ENCODE results near the gene USP12.
A peak's percentile ranks its signal among the peaks of the same experiment; 100 is the strongest.

The USP12 gene

DNA sequence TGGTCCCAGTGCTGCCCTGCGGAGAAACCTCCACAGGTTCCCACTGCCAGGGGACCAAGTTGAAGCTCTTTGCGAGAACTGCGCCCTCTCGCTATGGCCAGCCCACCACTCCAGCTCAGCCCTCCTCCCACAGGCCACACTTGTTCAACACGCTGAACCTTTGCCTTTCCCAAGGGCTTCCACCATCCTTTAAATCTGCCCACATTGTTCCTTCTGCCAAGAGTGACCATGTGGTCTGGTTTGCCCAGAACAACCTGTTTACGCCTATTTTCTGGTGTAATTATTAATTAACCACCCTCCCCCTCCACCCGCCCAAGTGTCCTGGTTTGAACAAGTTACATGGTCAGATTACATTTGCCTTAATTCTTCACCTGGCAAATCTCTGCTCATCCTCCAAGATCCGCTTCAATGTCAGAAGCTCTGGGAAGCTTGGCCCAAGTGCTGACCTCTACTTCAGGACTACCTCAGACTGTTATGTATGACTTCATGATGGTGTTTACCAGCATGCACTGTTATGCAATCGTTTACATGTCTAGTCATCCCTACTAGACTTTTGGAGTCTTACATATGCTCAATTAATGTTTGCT lies 12.0 kb upstream of the USP12 start:
- DNase-seq = no peak

- DNase-seq = no peak
These were observed 11.4 kb upstream of the USP12 start for GRCh38 chr13:27182844-27183497.

DNA sequence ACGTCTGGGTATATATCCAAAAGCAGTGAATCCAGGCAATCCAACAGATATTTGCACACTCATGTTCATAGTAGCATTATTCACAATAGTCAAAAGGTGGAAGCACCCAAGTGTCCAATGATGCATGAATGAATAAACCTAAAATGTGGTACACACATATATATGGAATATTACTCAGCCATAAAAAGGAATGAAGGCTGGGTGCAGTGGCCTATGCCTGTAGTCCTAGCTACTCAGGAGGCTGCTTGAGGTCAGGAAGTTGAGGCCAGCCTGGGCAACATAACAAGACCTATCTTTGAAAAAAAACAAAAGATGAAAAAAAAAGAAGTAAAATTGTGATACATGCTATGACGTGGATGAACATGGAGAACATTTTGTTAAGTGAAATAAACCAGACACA lies 10.4 kb upstream of the USP12 start:
- DNase-seq = no peak

- no peak for DNase-seq
These were observed 6.2 kb upstream of the USP12 start for GRCh38 chr13:27177852-27178251.

GRCh38 chr13:27176470-27177410 lies 5.1 kb upstream of the USP12 start:
- DNase-seq = no peak

- no peak for DNase-seq
These were observed 3.3 kb upstream of the USP12 start for GRCh38 chr13:27174766-27175455.

GRCh38 chr13:27172495-27172842 lies 858 bp upstream of the USP12 start:
- no peak for DNase-seq

DNA sequence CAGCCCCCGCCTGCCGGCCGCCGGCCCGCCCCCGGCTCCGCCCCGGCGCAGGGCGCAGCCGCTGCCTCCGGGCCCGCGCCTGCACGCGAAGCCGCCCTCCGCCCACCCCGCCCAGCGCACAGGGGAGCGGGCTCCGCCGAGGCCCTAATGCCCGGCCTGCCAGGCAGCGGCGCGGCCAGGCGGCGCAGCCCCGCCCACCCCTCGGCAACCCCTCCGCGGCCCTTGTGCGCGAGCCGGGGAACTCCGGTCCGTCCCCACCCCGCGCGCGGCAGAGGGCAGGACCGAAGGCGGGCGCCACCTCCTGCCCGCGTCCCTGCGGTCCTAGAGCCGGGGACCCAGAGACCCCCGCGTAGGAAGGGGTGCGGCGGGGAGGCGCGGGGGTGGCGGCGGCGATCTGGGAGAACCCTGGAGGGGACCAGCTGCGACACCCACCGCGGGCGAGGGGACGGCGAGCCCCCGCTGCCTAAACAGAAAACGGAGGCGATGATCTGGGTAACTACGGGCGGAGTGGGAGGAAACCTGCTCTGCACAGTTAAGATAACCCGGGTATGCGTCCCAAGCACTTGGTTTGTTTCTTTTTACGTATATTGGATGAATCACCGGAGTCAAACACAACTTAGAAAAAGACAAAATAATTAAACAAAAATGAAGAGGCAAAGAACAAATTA lies 350 bp upstream of the USP12 start:
- peak; percentile 44 for DNase-seq

- no peak for DNase-seq
These were observed 931 bp downstream of the USP12 start for GRCh38 chr13:27170516-27171243.

DNA sequence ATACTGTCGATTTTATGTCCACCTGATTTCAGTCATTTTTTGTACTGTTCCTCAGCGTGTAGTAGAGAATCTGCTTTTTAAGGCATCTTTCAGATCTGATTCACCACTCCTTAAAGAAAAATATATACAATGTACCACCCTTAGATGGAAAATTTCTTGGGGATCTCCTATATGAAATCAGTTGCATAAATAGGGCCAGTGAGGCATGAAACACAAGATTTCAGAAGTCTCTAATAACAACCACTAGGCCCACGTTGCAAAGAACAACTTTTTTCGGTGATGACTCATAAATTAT lies 1.4 kb downstream of the USP12 start:
- no peak for DNase-seq

GRCh38 chr13:27168906-27169657 lies 2.5 kb downstream of the USP12 start:
- no peak for DNase-seq

DNA sequence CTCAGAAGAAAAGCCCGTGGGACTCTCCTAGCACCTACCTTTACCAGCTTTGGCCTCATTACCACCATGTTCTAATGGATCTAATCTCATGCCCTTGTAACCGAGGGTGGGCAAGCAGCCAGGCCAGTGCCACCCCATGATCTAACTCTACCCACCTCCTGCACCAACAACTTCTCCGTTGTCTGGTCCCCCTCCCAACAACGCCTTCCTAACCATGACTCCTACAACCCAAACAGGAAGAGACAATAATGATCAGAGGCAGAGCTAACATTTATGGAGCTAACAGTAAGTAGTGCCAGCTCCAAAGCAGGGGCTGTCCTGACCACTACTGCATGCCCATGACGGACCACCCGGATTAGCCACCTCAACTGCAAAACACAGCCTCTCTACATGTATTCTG lies 3.5 kb downstream of the USP12 start:
- no peak for DNase-seq

- DNase-seq = no peak
These were observed 5.3 kb downstream of the USP12 start for GRCh38 chr13:27166313-27166712.

DNA sequence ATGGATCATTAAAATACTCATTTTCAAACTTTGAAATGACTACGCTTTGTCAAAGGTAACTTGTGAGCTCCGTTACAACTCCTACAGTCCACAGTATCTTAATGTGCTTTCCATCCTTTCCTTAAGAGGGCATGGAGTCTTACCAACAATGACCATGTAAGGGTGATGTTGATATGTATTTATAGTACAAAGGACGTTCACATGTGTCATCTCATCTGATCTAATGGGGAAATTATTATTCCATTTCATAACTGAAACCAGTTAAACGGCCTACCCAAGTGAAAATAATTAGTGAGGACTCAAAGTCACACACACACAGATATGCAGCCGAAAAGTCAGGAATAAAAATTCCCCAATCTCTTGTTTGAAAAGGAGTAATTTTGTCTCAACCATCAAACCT lies 9.6 kb downstream of the USP12 start:
- no peak for DNase-seq

DNA sequence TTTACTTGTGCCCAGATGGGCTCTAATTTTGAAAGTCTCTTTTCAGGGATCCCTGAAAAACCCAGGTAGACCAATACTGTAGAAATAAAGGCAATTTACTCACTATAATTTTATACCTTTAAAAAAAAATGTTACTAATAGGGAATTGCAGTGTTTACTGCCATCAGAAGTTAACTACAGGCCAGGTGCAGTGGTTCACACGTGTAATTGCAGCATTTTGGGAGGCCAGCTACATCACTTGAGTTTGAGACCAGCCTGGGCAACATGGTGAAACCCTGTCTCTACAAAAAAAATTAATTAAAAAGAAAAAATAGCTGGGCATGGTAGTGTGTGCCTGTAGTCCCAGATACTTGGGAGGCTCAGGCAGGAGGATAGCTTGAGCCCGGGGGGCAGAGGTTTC lies 10.2 kb downstream of the USP12 start:
- no peak for DNase-seq

GRCh38 chr13:27160657-27161295 lies 10.8 kb downstream of the USP12 start:
- no peak for DNase-seq

GRCh38 chr13:27159806-27160563 lies 11.6 kb downstream of the USP12 start:
- no peak for DNase-seq

DNA sequence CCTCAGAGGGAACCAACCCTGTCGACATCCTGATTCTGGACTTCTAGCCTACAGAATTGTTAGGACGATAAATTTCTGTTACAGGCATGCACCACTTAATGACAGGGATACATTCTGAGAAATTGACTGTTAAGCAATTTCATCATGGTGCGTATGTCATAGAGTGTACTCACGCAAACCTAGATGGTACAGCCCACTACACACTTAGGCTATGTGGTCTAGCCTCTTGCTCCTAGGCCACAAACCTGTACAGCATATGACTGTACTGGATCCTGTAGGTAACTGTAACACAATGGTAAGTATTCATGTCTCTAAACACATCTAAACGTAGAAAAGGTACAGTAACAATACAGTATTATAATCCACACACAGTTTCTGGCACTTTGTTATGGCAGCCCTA lies 13.3 kb downstream of the USP12 start:
- DNase-seq = no peak

- no peak for DNase-seq
These were observed 19.6 kb downstream of the USP12 start for GRCh38 chr13:27151798-27152599.
